WTC11 (cell line): ENCODE results near the gene ALG11. TPM values are rescaled to one million over a fixed set of nuclear protein-coding genes. Genes with fewer than 3 reads are reported as not detected.
A peak's percentile ranks its signal among the peaks of the same experiment; 100 is the strongest.

Source experiments
- EMX1 ChIP-seq: fragments of 250-450 bp; sonication (Bioruptor Pico); IDR thresholded peaks from 2 replicates; pipeline ENCODE4 v1.8.0; 2021; ENCODE audit warnings: mild to moderate bottlenecking
- FOXJ3 ChIP-seq: sonication (generic); formaldehyde crosslinking; IDR thresholded peaks from 2 replicates; pipeline ENCODE4 v1.9.0; 2021; ENCODE audit warnings: missing genetic modification reagents, mild to moderate bottlenecking, borderline replicate concordance
- FOXP1 ChIP-seq: sonication (generic); formaldehyde crosslinking; IDR thresholded peaks from 2 replicates; pipeline ENCODE4 v1.8.0; 2022; ENCODE audit warnings: missing genetic modification reagents, mild to moderate bottlenecking, moderate library complexity, borderline replicate concordance
- HMGA2 ChIP-seq: fragments of 250-450 bp; sonication (Bioruptor Pico); IDR thresholded peaks from 2 replicates; pipeline ENCODE4 v1.4.0; 2021; ENCODE audit warnings: mild to moderate bottlenecking, moderate library complexity
- MXD4 ChIP-seq: fragments of 250-450 bp; sonication (Bioruptor Pico); IDR thresholded peaks from 2 replicates; pipeline ENCODE4 v1.8.0; 2021; ENCODE audit warnings: mild to moderate bottlenecking, moderate library complexity, borderline replicate concordance
- NFATC4 ChIP-seq: fragments of 250-450 bp; sonication (Bioruptor Pico); IDR thresholded peaks from 2 replicates; pipeline ENCODE4 v1.9.0; 2021; ENCODE audit warnings: mild to moderate bottlenecking
- NFE2L1 ChIP-seq: sonication (generic); formaldehyde crosslinking; IDR thresholded peaks from 2 replicates; pipeline ENCODE4 v1.8.1; 2023; ENCODE audit warnings: missing genetic modification reagents
- NFYB ChIP-seq: sonication (generic); formaldehyde crosslinking; conservative IDR thresholded peaks from 2 replicates; pipeline ENCODE4 v1.8.0; 2022; ENCODE audit warnings: low read depth, missing genetic modification reagents
- SOX15 ChIP-seq: fragments of 250-450 bp; sonication (Bioruptor Pico); IDR thresholded peaks from 2 replicates; pipeline ENCODE4 v1.9.0; 2021; ENCODE audit warnings: mild to moderate bottlenecking
- TCF7 ChIP-seq: sonication (generic); formaldehyde crosslinking; IDR thresholded peaks from 2 replicates; pipeline ENCODE4 v1.8.0; 2022; ENCODE audit warnings: mild to moderate bottlenecking, low read depth, missing genetic modification reagents, moderate library complexity
- ZNF138 ChIP-seq: sonication (generic); formaldehyde crosslinking; conservative IDR thresholded peaks from 2 replicates; pipeline ENCODE4 v1.8.1; 2022; ENCODE audit warnings: mild to moderate bottlenecking, moderate library complexity, missing genetic modification reagents
- ZNF232 ChIP-seq: sonication (generic); formaldehyde crosslinking; IDR thresholded peaks from 2 replicates; pipeline ENCODE4 v1.8.0; 2022; ENCODE audit warnings: mild to moderate bottlenecking, missing genetic modification reagents
- ZNF263 ChIP-seq: sonication (generic); formaldehyde crosslinking; IDR thresholded peaks from 2 replicates; pipeline ENCODE4 v1.8.1; 2022; ENCODE audit warnings: low read depth, mild to moderate bottlenecking, moderate library complexity, missing genetic modification reagents
- ZNF532 ChIP-seq: fragments of 250-450 bp; sonication (Bioruptor Pico); IDR thresholded peaks from 2 replicates; pipeline ENCODE4 v1.9.0; 2021; ENCODE audit warnings: mild to moderate bottlenecking, borderline replicate concordance
- total RNA-seq: library from RNA; stranded (reverse); gene quantifications from 3 replicates; pipeline ENCODE4 v1.2.3, GENCODE V29; 2021
- TF ChIP-seq, protein P1 (sequence below): sonication (generic); formaldehyde crosslinking; IDR thresholded peaks from 2 replicates; pipeline ENCODE4 v1.8.0; 2022; ENCODE audit warnings: mild to moderate bottlenecking, missing genetic modification reagents
- TF ChIP-seq, protein P2 (sequence below): sonication (generic); formaldehyde crosslinking; IDR thresholded peaks from 2 replicates; pipeline ENCODE4 v1.8.1; 2022; ENCODE audit warnings: missing genetic modification reagents, borderline replicate concordance
- TF ChIP-seq, protein P3 (sequence below): sonication (generic); formaldehyde crosslinking; IDR thresholded peaks from 2 replicates; pipeline ENCODE4 v1.8.0; 2022; ENCODE audit warnings: mild to moderate bottlenecking, missing genetic modification reagents
- TF ChIP-seq, protein P4 (sequence below): sonication (generic); formaldehyde crosslinking; IDR thresholded peaks from 2 replicates; pipeline ENCODE4 v1.8.0; 2023; ENCODE audit warnings: missing genetic modification reagents, mild to moderate bottlenecking, borderline replicate concordance
- TF ChIP-seq, protein P5 (sequence below): sonication (generic); formaldehyde crosslinking; IDR thresholded peaks from 2 replicates; pipeline ENCODE4 v1.8.1; 2023; ENCODE audit warnings: mild to moderate bottlenecking, missing genetic modification reagents
- TF ChIP-seq, protein P6 (sequence below): sonication (generic); formaldehyde crosslinking; IDR thresholded peaks from 2 replicates; pipeline ENCODE4 v1.8.1; 2022; ENCODE audit warnings: mild to moderate bottlenecking, moderate library complexity, missing genetic modification reagents
- TF ChIP-seq, protein P7 (sequence below): sonication (generic); formaldehyde crosslinking; IDR thresholded peaks from 2 replicates; pipeline ENCODE4 v1.8.1; 2023; ENCODE audit warnings: mild to moderate bottlenecking, missing genetic modification reagents, moderate library complexity

Gene ALG11
- total RNA-seq, 1 experiment from 2014 or later = 40.6 TPM

DNA sequence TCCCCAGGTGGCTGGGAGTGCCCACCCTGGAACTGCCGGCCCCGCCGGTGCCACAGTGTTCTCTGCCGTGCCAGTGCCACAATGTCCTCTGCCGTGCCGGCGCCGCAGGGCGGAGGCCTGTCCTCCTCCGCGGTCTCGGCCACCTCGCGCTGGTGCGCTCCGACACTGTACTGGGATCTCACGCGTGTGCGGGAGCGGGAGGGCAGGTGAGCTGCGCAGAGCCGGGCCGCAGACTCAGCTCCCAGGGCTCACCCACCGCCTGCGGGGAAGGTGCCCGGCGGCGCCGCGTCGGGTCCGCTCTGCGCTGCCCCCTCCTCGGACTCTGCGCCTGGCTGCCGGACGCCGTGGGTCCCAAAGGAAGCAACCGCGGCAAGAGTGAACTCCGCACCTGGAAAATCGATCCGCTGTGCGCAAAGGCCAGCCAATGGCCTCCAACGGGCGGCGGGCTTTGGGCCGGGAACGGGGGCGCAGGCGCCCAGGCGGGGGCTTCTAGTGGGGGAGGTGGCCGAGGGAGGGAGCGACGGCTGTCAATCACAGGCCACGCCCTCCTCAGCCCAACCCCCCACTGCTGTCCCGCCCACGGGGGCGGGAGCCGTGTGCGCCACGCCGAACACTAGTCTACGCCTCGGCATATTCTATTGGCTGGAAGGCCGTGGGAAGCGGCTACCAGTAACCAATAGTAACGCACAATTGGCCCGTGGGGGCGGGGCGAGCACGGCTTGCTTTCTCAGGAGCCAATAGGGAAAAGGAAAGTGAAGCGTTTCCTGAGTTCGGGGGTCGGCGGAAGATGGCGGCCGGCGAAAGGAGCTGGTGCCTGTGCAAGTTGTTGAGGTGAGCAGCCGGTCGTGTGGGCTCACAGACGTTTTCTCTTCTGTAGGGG, at the start of gene ALG11 (continued):
- TF ChIP-seq FOXJ3 (CRISPR knock-in tag) (no peak), MXD4 (CRISPR knock-in tag) (no peak), ZNF138 (CRISPR knock-in tag) (peak; percentile 61; the same call in 1 of the 2 replicates), NFYB (CRISPR knock-in tag) (peak; percentile 85), FOXP1 (CRISPR knock-in tag) (peak; percentile 45; the same call in 1 of the 2 replicates), ZNF532 (CRISPR knock-in tag) (no peak), ZNF263 (CRISPR knock-in tag) (no peak), HMGA2 (CRISPR knock-in tag) (no peak), TCF7 (CRISPR knock-in tag) (no peak), NFATC4 (CRISPR knock-in tag) (no peak), EMX1 (CRISPR knock-in tag) (no peak), ZNF232 (CRISPR knock-in tag) (peak; percentile 13; the same call in 1 of the 2 replicates), NFE2L1 (CRISPR knock-in tag) (no peak), SOX15 (no peak)
- TF ChIP-seq, protein P1, sequence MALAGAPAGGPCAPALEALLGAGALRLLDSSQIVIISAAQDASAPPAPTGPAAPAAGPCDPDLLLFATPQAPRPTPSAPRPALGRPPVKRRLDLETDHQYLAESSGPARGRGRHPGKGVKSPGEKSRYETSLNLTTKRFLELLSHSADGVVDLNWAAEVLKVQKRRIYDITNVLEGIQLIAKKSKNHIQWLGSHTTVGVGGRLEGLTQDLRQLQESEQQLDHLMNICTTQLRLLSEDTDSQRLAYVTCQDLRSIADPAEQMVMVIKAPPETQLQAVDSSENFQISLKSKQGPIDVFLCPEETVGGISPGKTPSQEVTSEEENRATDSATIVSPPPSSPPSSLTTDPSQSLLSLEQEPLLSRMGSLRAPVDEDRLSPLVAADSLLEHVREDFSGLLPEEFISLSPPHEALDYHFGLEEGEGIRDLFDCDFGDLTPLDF (CRISPR knock-in tag) = peak; percentile 74; the same call in 1 of the 2 replicates
- TF ChIP-seq, protein P2, sequence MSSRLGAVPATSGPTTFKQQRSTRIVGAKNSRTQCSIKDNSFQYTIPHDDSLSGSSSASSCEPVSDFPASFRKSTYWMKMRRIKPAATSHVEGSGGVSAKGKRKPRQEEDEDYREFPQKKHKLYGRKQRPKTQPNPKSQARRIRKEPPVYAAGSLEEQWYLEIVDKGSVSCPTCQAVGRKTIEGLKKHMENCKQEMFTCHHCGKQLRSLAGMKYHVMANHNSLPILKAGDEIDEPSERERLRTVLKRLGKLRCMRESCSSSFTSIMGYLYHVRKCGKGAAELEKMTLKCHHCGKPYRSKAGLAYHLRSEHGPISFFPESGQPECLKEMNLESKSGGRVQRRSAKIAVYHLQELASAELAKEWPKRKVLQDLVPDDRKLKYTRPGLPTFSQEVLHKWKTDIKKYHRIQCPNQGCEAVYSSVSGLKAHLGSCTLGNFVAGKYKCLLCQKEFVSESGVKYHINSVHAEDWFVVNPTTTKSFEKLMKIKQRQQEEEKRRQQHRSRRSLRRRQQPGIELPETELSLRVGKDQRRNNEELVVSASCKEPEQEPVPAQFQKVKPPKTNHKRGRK (CRISPR knock-in tag) = no peak
- TF ChIP-seq, protein P3, sequence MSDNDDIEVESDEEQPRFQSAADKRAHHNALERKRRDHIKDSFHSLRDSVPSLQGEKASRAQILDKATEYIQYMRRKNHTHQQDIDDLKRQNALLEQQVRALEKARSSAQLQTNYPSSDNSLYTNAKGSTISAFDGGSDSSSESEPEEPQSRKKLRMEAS (CRISPR knock-in tag) = peak; percentile 17; the same call in 1 of the 2 replicates
- TF ChIP-seq, protein P4, sequence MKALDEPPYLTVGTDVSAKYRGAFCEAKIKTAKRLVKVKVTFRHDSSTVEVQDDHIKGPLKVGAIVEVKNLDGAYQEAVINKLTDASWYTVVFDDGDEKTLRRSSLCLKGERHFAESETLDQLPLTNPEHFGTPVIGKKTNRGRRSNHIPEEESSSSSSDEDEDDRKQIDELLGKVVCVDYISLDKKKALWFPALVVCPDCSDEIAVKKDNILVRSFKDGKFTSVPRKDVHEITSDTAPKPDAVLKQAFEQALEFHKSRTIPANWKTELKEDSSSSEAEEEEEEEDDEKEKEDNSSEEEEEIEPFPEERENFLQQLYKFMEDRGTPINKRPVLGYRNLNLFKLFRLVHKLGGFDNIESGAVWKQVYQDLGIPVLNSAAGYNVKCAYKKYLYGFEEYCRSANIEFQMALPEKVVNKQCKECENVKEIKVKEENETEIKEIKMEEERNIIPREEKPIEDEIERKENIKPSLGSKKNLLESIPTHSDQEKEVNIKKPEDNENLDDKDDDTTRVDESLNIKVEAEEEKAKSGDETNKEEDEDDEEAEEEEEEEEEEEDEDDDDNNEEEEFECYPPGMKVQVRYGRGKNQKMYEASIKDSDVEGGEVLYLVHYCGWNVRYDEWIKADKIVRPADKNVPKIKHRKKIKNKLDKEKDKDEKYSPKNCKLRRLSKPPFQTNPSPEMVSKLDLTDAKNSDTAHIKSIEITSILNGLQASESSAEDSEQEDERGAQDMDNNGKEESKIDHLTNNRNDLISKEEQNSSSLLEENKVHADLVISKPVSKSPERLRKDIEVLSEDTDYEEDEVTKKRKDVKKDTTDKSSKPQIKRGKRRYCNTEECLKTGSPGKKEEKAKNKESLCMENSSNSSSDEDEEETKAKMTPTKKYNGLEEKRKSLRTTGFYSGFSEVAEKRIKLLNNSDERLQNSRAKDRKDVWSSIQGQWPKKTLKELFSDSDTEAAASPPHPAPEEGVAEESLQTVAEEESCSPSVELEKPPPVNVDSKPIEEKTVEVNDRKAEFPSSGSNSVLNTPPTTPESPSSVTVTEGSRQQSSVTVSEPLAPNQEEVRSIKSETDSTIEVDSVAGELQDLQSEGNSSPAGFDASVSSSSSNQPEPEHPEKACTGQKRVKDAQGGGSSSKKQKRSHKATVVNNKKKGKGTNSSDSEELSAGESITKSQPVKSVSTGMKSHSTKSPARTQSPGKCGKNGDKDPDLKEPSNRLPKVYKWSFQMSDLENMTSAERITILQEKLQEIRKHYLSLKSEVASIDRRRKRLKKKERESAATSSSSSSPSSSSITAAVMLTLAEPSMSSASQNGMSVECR (CRISPR knock-in tag) = no peak
- TF ChIP-seq, protein P5, sequence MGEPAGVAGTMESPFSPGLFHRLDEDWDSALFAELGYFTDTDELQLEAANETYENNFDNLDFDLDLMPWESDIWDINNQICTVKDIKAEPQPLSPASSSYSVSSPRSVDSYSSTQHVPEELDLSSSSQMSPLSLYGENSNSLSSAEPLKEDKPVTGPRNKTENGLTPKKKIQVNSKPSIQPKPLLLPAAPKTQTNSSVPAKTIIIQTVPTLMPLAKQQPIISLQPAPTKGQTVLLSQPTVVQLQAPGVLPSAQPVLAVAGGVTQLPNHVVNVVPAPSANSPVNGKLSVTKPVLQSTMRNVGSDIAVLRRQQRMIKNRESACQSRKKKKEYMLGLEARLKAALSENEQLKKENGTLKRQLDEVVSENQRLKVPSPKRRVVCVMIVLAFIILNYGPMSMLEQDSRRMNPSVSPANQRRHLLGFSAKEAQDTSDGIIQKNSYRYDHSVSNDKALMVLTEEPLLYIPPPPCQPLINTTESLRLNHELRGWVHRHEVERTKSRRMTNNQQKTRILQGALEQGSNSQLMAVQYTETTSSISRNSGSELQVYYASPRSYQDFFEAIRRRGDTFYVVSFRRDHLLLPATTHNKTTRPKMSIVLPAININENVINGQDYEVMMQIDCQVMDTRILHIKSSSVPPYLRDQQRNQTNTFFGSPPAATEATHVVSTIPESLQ (CRISPR knock-in tag) = no peak
- TF ChIP-seq, protein P6, sequence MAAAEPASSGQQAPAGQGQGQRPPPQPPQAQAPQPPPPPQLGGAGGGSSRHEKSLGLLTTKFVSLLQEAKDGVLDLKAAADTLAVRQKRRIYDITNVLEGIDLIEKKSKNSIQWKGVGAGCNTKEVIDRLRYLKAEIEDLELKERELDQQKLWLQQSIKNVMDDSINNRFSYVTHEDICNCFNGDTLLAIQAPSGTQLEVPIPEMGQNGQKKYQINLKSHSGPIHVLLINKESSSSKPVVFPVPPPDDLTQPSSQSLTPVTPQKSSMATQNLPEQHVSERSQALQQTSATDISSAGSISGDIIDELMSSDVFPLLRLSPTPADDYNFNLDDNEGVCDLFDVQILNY (CRISPR knock-in tag) = no peak; the same call in 1 of the 2 replicates
- TF ChIP-seq, protein P7, sequence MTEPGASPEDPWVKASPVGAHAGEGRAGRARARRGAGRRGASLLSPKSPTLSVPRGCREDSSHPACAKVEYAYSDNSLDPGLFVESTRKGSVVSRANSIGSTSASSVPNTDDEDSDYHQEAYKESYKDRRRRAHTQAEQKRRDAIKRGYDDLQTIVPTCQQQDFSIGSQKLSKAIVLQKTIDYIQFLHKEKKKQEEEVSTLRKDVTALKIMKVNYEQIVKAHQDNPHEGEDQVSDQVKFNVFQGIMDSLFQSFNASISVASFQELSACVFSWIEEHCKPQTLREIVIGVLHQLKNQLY (CRISPR knock-in tag) = no peak
